Keratinocyte (primary cell): ENCODE results near the gene GRM4. TPM values are rescaled to one million over a fixed set of nuclear protein-coding genes. Genes with fewer than 3 reads are reported as not detected.

ENCODE experiments used
- DNase-seq: peaks from one replicate; pipeline ENCODE4 v3.0.0-alpha.2; 2011; ENCODE audit warnings: low read depth, missing footprints, low spot score
- FAIRE-seq: peaks from 2 replicates; lab custom pipeline; 2011; peaks lifted over from hg19 to GRCh38; lab: Jason Lieb, UNC
- H2AFZ ChIP-seq: 2 replicates; pipeline ENCODE4 v1.6.0; 2012; ENCODE audit warnings: low read length, control low read depth, inconsistent platforms; ENCODE audit not compliant: control insufficient read depth
- H3K27ac ChIP-seq: 2 replicates; pipeline ENCODE4 v1.5.1; 2011; ENCODE audit warnings: low read length; ENCODE audit not compliant: control insufficient read depth, insufficient read depth
- H3K27me3 ChIP-seq: 3 replicates; pipeline ENCODE4 v1.6.0; 2011; ENCODE audit warnings: low read length; ENCODE audit not compliant: control insufficient read depth, insufficient read depth; ENCODE audit errors: extremely low read depth
- H3K36me3 ChIP-seq, 2 experiments: 2 replicates in 1 of 2; 3 replicates in 1 of 2; pipeline ENCODE4 v1.5.1; 2011; ENCODE audit warnings: low read length in 2 of 2, mild to moderate bottlenecking in 1 of 2; ENCODE audit not compliant: control insufficient read depth in 2 of 2, insufficient read depth in 2 of 2; ENCODE audit errors: extremely low read depth in 1 of 2
- H3K4me1 ChIP-seq: 3 replicates; pipeline ENCODE4 v1.5.1; 2011; ENCODE audit warnings: low read length; ENCODE audit not compliant: control insufficient read depth, insufficient read depth; ENCODE audit errors: extremely low read depth
- H3K4me2 ChIP-seq: 3 replicates; pipeline ENCODE4 v1.6.0; 2011; ENCODE audit warnings: low read depth, low read length; ENCODE audit not compliant: control insufficient read depth, insufficient read depth; ENCODE audit errors: extremely low read depth
- H3K4me3 ChIP-seq, 3 experiments: fragments of 200-600 bp in 1 of 3; sonication (generic) in 1 of 3; 2 replicates in 2 of 3; 3 replicates in 1 of 3; pipeline ENCODE4 v1.5.1; 2011 to 2016; ENCODE audit warnings: low read length in 3 of 3, mild to moderate bottlenecking in 3 of 3, control low read depth in 2 of 3, inconsistent platforms in 1 of 3, low read depth in 1 of 3, mixed read lengths in 1 of 3, mixed run types in 1 of 3, moderate library complexity in 1 of 3; ENCODE audit not compliant: control insufficient read depth in 2 of 3, insufficient read depth in 2 of 3; ENCODE audit errors: extremely low read depth in 1 of 3
- H3K79me2 ChIP-seq: 2 replicates; pipeline ENCODE4 v1.6.0; 2012; ENCODE audit warnings: low read length; ENCODE audit not compliant: control insufficient read depth, insufficient read depth
- H3K9ac ChIP-seq: 3 replicates; pipeline ENCODE4 v1.6.0; 2011; ENCODE audit warnings: low read length; ENCODE audit not compliant: control insufficient read depth, insufficient read depth; ENCODE audit errors: extremely low read depth
- H3K9me1 ChIP-seq: 3 replicates; pipeline ENCODE4 v1.6.0; 2011; ENCODE audit warnings: low read length; ENCODE audit not compliant: control insufficient read depth, insufficient read depth; ENCODE audit errors: extremely low read depth
- H3K9me3 ChIP-seq: 2 replicates; pipeline ENCODE4 v1.5.1; 2012; ENCODE audit warnings: low read depth, low read length; ENCODE audit not compliant: control insufficient read depth
- H4K20me1 ChIP-seq: 3 replicates; pipeline ENCODE4 v1.6.0; 2011; ENCODE audit warnings: low read length; ENCODE audit not compliant: control insufficient read depth, insufficient read depth; ENCODE audit errors: extremely low read depth
- CTCF ChIP-seq, 3 experiments: IDR thresholded peaks in 1 of 3; conservative IDR thresholded peaks in 1 of 3; optimal IDR thresholded peaks in 1 of 3; 2 replicates in 2 of 3; 3 replicates in 1 of 3; pipeline versions ENCODE3 to v1.5.1; 2011; ENCODE audit warnings: low read length in 3 of 3, mild to moderate bottlenecking in 3 of 3, moderate library complexity in 2 of 3, control low read depth in 1 of 3, inconsistent platforms in 1 of 3; ENCODE audit not compliant: insufficient read depth in 2 of 3; ENCODE audit errors: extremely low read depth in 1 of 3
- EZH2 ChIP-seq: IDR thresholded peaks from one replicate; pipeline ENCODE4 v1.6.1; 2012; ENCODE audit warnings: inconsistent platforms, mild to moderate bottlenecking, low read length, moderate library complexity
- dilution Hi-C: fragments of 300-500 bp; cut with MboI; formaldehyde crosslinking; loops from one replicate; pipeline ENCODE4 v1.7.0; 2020; ENCODE audit warnings: low sequenced_read_pairs; ENCODE audit not compliant: extremely low pct_ligation_motif_present
- polyA plus RNA-seq, 5 experiments: library from polyadenylated mRNA; depleted of rRNA in 3 of 5; stranded (reverse) in 3 of 5; stranded (forward) in 1 of 5; unstranded in 1 of 5; fragments of >200 nt; gene quantifications; 1 replicate in 1 of 5; 2 replicates in 3 of 5; 3 replicates in 1 of 5; pipeline versions ENCODE4 v1.2.1 to v1.2.3, GENCODE V29; 2011 to 2012; ENCODE audit warnings: missing spikeins in 2 of 5, low read depth in 1 of 5, low replicate concordance in 1 of 5

The GRM4 gene
- polyA plus RNA-seq, 1 donor (not counting 4 experiments of a cell fraction or from before 2014, with no cell fraction given), result not detected

DNA sequence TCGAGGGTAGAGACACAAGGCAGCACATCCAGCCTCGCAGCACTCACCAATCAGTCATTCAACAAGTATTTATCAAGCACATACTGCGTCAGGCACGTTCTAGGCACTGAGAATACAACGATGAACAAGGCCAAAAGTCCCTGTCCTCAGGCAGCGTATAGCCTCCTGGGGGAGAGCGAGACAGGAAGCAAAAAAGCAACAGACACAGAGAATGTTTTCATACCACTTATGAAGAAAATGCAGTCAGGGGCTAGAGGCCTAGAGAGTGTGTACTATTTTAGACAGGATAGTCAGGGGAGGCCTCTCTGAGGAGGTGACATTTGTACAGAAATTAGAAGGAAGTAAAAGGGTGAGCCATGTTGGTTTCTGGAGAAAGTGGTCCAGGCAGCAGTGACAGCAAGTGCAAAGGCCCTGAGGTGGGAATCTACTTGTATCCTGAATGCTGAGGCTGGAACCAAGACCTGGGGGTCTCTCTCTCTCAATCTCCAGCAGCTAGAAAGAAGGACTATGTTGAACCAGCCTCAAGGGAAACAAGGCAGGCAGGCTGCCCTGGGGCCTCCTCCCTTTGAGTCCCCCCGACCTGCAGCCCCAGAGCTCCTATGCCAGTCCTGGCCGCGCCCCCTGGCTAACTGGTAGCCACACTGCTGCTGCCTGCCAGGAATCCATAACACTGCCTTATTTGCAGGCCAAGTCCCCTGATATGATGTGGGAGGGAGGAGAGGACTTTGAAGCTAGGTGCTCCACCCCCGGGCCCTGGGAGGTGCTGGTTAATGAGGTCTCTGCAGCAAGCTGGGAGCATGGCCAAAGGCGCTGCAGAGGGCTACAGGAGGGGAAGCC lies 151.2 kb downstream of the GRM4 start:
- Histone ChIP-seq H3K9me3 (no peaks in the 10 kb centered on the region), H3K9ac (no peak overlapping the region), H2AFZ (no peak overlapping the region), H3K79me2 (no peaks in the 10 kb centered on the region), H3K4me1 (no peaks in the 10 kb centered on the region), H3K4me2 (no peak overlapping the region), H3K27me3 (no peaks in the 10 kb centered on the region), H3K4me3 (no peak overlapping the region), H3K9me1 (no peaks in the 10 kb centered on the region), H4K20me1 (no peaks in the 10 kb centered on the region), H3K36me3 (no peaks in the 10 kb centered on the region), H3K27ac (no peak overlapping the region)
- DNase-seq (no peak), FAIRE-seq (no peak)
- TF ChIP-seq EZH2 (no peak), CTCF (optimal IDR thresholded peaks at IDR 0.05 in 1 of 3, IDR thresholded peaks at IDR 0.05 in 1 of 3, conservative IDR thresholded peaks at IDR 0.05 in 1 of 3; ENCODE audit: extremely low read depth in 1 of 3, insufficient read depth in 2 of 3, low read length in 3 of 3) (no peak)
- dilution Hi-C loops, result no loop called here

- Histone ChIP-seq H3K9ac (no peak overlapping the region), H3K4me3 (no peak overlapping the region), H4K20me1 (no peaks in the 10 kb centered on the region), H3K9me3 (no peaks in the 10 kb centered on the region), H3K4me2 (no peak overlapping the region), H3K4me1 (no peaks in the 10 kb centered on the region), H3K27ac (no peak overlapping the region), H3K27me3 (no peaks in the 10 kb centered on the region), H3K9me1 (no peaks in the 10 kb centered on the region), H3K79me2 (no peaks in the 10 kb centered on the region), H2AFZ (no peak overlapping the region), H3K36me3 (no peaks in the 10 kb centered on the region)
- dilution Hi-C loops, result no loop called here
- no peak for DNase-seq
- TF ChIP-seq CTCF (optimal IDR thresholded peaks at IDR 0.05 in 1 of 3, IDR thresholded peaks at IDR 0.05 in 1 of 3, conservative IDR thresholded peaks at IDR 0.05 in 1 of 3; ENCODE audit: extremely low read depth in 1 of 3, insufficient read depth in 2 of 3, low read length in 3 of 3) (no peak), EZH2 (no peak)
- no peak for FAIRE-seq
Observed at GRCh38 chr6:33993653-33994471, 152.0 kb downstream of the GRM4 start.
